Heart right ventricle (tissue), 16 donors: Measurements from ENCODE around the gene ABI2. TPM values are rescaled to one million over a fixed set of nuclear protein-coding genes. Genes with fewer than 3 reads are reported as not detected.

Experiments
- ATAC-seq, 8 donors: fragments of 200-7000 bp; cut with Tn5 transposase; one replicate each; pipeline ENCODE4 v1.9.1; 2020; ENCODE audit warnings: mild to moderate bottlenecking in 8 of 8, moderate library complexity in 8 of 8, moderate number of reproducible peaks in 1 of 8
- DNase-seq, 2 donors: peaks; one replicate each; pipeline ENCODE4 v3.0.0-alpha.2; 2020
- H3K27ac ChIP-seq, 10 donors: fragments of 200-600 bp; sonication (generic) in 2 of 10; one replicate each; pipeline versions ENCODE4 v1.5.0 to v1.8.0; 2020 to 2022; ENCODE audit warnings: mild to moderate bottlenecking in 3 of 10
- H3K27me3 ChIP-seq, 7 donors: fragments of 200-600 bp; one replicate each; pipeline ENCODE4 v1.8.0; 2021 to 2022; ENCODE audit warnings: mild to moderate bottlenecking in 2 of 7
- H3K36me3 ChIP-seq, 9 donors: fragments of 200-600 bp; sonication (generic) in 1 of 9; one replicate each; pipeline versions ENCODE4 v1.5.0 to v1.8.0; 2020 to 2022; ENCODE audit warnings: mild to moderate bottlenecking in 2 of 9
- H3K4me1 ChIP-seq, 9 donors: fragments of 200-600 bp; sonication (generic) in 1 of 9; one replicate each; pipeline versions ENCODE4 v1.5.0 to v1.8.0; 2020 to 2022; ENCODE audit warnings: mild to moderate bottlenecking in 4 of 9
- H3K4me3 ChIP-seq, 10 donors: fragments of 200-600 bp; sonication (generic) in 2 of 10; one replicate each; pipeline versions ENCODE4 v1.5.0 to v1.8.0; 2020 to 2022; ENCODE audit warnings: mild to moderate bottlenecking in 7 of 10, moderate library complexity in 2 of 10
- H3K9me3 ChIP-seq, 11 donors: fragments of 200-600 bp in 10 of 11; sonication (generic) in 2 of 11; one replicate each; pipeline versions ENCODE4 v1.5.0 to v1.8.0; 2013 to 2022; ENCODE audit warnings: mild to moderate bottlenecking in 2 of 11, control low read depth in 1 of 11, moderate library complexity in 1 of 11
- CTCF ChIP-seq, 9 donors: fragments of 200-600 bp; sonication (generic) in 2 of 9; IDR thresholded peaks; one replicate each; pipeline versions ENCODE4 v1.5.0 to v1.8.0; 2021 to 2022; ENCODE audit warnings: antibody characterized with exemption in 9 of 9, mild to moderate bottlenecking in 5 of 9, moderate library complexity in 1 of 9
- WGBS, 2 donors: extraction: QIAGEN DNeasy Blood & Tissue Kit; methylation state at CpG; one replicate each; pipeline ENCODE4 v1.1.7; 2013; ENCODE audit warnings: inconsistent platforms in 1 of 2; 5-methylcytosine and 5-hydroxymethylcytosine counted together
- intact Hi-C, 10 donors: fragments of 100-400 bp; cut with DNase I; formaldehyde crosslinking; loops; one replicate each; pipeline versions ENCODE4 v1.11.1 to v1.14.2; 2022
- polyA plus RNA-seq, 2 donors: library from polyadenylated mRNA; stranded (reverse); fragments of 200-250 nt; gene quantifications; one replicate each; pipeline ENCODE4 v1.2.3, GENCODE V29; 2013
- total RNA-seq, 10 donors: library from RNA; stranded (reverse); fragmentation: NEBNext Ultra II Directional in 3 of 10; extraction: Animal tissue kit (Norgen Biotek cat#: 25700) in 3 of 10; gene quantifications; one replicate each; pipeline versions ENCODE4 v1.2.1 to v1.2.4, GENCODE V29; 2021 to 2023
- donor health status: Arrhythmogenic right ventricular cardiomyopathy.
- donor health status: ischemic (EF 13 %, LVEDD 7.1; RV severe dilation, severe dysfunction).
- donor health status: healthy with polysubstance abuse.
- donor health status: DM: no; HTN: yes; CAD: no.
- donor health status: DM: no; HTN: no; CAD: no.
- donor health status: ischemic (EF 25% LVEDD 6.9; RV normal size, moderate dysfunction).
- donor health status: ischemic (EF 25% LVEDD 5.7; RV mildly dilated, moderate dysfunction).
- donor health status: healthy.
- donor health status: DM: yes; HTN: yes; CAD: no.
- donor health status: Ischemic cardiomyopathy.
- donor health status: ischemic (EF 35%, LVEDD 5.7; RV mildly dilated, moderate dysfunction).
- donor health status: nonischemic (EF 11% LVEDD 7.7; RV severe dilation, severe dysfunction).
- donor health status: DM: yes; HTN: yes; CAD: no.
- donor health status: PGD.
- donor health status: ischemic (EF 29% LVEDD 5.4; RV normal size, mild dysfunction).
- donor health status: nonischemic (EF 23%, LVEDD 6.1; RV moderate dilation, normal function).

Gene ABI2
- total and polyA plus RNA-seq, 12 donors: 12.9 to 76.8 (median 55.7) TPM

DNA sequence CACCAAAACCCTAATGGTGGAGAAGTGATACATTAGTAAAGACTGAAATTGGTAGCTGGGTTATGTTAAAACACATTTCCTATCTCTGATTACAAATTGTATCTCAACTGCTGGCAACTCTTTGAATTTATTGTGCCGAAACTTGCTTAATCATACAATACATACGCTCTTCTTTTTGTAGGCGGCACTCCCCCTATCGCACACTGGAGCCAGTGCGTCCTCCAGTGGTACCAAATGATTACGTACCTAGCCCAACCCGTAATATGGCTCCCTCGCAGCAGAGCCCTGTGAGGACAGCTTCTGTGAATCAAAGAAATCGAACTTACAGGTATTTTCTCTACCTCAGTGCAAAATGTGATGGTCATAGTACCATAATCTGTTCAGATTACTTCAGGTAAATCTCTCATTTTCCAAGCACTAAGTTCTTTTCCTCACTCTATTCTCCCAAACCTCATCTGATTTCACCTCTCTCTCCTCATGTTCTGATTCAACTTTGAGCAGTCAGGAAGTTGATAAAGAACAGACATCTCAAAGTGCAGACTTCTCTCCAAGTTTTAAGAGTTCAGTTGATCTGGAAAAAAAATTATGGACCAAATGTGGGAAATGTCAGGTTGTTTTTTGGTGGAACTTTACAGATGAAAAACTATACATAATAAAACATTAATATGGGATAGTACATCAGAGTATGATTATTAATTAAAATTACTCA is 66.5 kb downstream of the ABI2 start:
- WGBS, 2 donors: 96 to 97% methylated on average over 9 of the region's 9 CpGs
- Histone ChIP-seq H3K27ac (no peak overlapping the region), H3K4me1 (peaks cover 0 to 7% (median 0%) of the 10 kb centered on the region in 9 donors), H3K4me3 (no peak overlapping the region), H3K36me3 (peaks cover 0 to 84% (median 3%) of the 10 kb centered on the region in 9 donors), H3K9me3 (no peaks in the 10 kb centered on the region), H3K27me3 (no peaks in the 10 kb centered on the region)
- ATAC-seq: no peak
- no peak for DNase-seq
- no peak for TF ChIP-seq CTCF (IDR thresholded peaks at IDR 0.05)
- intact Hi-C loops: loop anchor here in 1 of 10 donors (5.0 kb wide), 1 partner anchor 67 kb away; the partner anchor contains the start of gene ABI2

DNA sequence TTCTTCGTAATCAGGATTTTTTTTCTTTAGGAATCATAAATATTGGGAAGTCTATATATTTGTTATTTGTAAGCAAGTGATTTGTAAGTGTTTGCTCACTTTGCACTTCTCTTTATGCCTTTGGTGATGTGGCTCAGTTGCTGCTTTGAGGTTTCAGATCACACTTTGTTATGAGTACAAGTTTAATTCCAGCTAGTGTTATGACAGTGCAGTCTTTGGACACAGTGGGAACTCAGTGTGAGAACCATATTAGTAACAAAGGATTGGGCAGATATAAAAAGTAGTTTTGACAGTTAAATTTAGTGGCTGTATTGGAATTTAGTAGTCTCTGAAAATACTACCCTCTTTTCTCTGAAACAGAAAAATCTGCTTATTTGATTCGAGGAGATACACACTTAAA is 67.7 kb downstream of the ABI2 start:
- H3K36me3 ChIP-seq: peaks cover 0 to 79% (median 3%) of the 10 kb centered on the region in 9 donors
- no peak overlapping the region for H3K27ac ChIP-seq
- no peaks in the 10 kb centered on the region for H3K27me3 ChIP-seq
- DNase-seq: no peak
- H3K9me3 ChIP-seq: no peaks in the 10 kb centered on the region
- intact Hi-C loops: loop anchor here in 1 of 10 donors (5.0 kb wide), 1 partner anchor 69 kb away; the partner anchor contains the start of gene ABI2
- H3K4me1 ChIP-seq: peaks cover 0 to 7% (median 0%) of the 10 kb centered on the region in 9 donors
- no peak overlapping the region for H3K4me3 ChIP-seq
- ATAC-seq: no peak
- 95 to 97% methylated on average over 2 of the region's 2 CpGs for WGBS, 2 donors
- no peak for TF ChIP-seq CTCF (IDR thresholded peaks at IDR 0.05)

DNA sequence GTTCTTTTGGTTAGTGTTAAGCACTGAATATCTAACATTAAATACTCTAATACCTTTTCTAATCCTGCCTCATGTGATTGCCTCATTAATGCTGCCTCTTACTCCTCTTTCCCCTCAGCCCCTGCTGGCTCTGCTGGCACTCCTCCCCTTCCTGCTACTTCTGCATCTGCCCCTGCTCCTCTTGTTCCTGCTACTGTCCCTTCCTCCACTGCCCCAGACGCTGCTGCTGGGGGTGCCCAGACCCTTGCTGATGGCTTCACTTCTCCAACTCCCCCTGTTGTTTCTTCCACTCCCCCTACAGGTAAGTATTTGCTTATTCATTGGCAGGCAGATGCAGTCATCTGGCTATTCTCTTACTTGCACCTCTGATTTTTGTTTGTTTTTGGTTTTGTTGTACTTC is 68.5 kb downstream of the ABI2 start:
- 35 to 58% methylated on average over 1 of the region's 1 CpG for WGBS, 2 donors

GRCh38 chr2:203399031-203399430 is 70.8 kb downstream of the ABI2 start:
- Histone ChIP-seq H3K4me1 (peaks cover 0 to 7% (median 0%) of the 10 kb centered on the region in 9 donors), H3K9me3 (no peaks in the 10 kb centered on the region), H3K27ac (no peak overlapping the region), H3K36me3 (peaks cover 0 to 75% (median 8%) of the 10 kb centered on the region in 9 donors), H3K4me3 (no peak overlapping the region), H3K27me3 (no peaks in the 10 kb centered on the region)
- DNase-seq (no peak), ATAC-seq (no peak)
- intact Hi-C loops: loop anchor here in 1 of 10 donors (5.0 kb wide), 1 partner anchor 72 kb away; the partner anchor contains the start of gene ABI2
- 92 to 95% methylated on average over 1 of the region's 1 CpG for WGBS, 2 donors
- TF ChIP-seq CTCF (IDR thresholded peaks at IDR 0.05): no peak

More for the DNA sequence above, 68.5 kb downstream of the ABI2 start:
- H3K27me3 ChIP-seq: no peaks in the 10 kb centered on the region
- peaks cover 0 to 74% (median 3%) of the 10 kb centered on the region in 9 donors for H3K36me3 ChIP-seq
- intact Hi-C loops: loop anchor here in 1 of 10 donors (5.0 kb wide), 1 partner anchor 69 kb away; the partner anchor contains the start of gene ABI2
- TF ChIP-seq CTCF (IDR thresholded peaks at IDR 0.05): peak in 7 of 9 donors; percentile 14 to 43 (median 28)
- ATAC-seq (peak in 2 of 8 donors; percentile 33 to 42), DNase-seq (no peak)
- no peaks in the 10 kb centered on the region for H3K9me3 ChIP-seq
- H3K4me3 ChIP-seq: no peak overlapping the region
- H3K4me1 ChIP-seq: peaks cover 0 to 7% (median 0%) of the 10 kb centered on the region in 9 donors
- no peak overlapping the region for H3K27ac ChIP-seq
